ENCODE results near the gene CFAP46.
"Not testable (repeated sequence)": the region's sequence is repeated elsewhere in the genome, so short reads cannot be mapped to it uniquely, and the experiment has no call there.

The CFAP46 gene

DNA sequence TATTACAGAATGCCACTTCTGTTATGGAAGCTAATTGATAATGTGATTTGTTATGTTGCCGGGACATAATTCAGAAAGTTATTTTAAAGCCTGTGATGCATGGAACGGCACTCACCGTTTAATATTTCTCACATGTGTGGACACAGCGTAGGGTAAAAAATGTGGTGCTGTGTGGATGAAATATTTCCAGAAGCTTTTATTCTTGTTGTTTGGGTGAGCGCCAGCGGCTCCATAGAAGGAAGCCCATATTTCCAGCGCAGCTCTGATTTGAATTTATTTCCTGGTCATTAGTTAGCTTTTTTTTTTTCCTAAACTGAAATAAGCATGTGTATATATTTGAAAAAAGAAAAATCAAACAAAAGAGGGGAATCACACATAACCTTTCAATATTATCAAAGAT is 136.3 kb downstream of the CFAP46 start:
- no peak for DNase-seq (ENCODE audit: low spot score)

GRCh38 chr10:132805599-132805998 is 136.8 kb downstream of the CFAP46 start:
- DNase-seq (ENCODE audit: low spot score) = no peak

DNA sequence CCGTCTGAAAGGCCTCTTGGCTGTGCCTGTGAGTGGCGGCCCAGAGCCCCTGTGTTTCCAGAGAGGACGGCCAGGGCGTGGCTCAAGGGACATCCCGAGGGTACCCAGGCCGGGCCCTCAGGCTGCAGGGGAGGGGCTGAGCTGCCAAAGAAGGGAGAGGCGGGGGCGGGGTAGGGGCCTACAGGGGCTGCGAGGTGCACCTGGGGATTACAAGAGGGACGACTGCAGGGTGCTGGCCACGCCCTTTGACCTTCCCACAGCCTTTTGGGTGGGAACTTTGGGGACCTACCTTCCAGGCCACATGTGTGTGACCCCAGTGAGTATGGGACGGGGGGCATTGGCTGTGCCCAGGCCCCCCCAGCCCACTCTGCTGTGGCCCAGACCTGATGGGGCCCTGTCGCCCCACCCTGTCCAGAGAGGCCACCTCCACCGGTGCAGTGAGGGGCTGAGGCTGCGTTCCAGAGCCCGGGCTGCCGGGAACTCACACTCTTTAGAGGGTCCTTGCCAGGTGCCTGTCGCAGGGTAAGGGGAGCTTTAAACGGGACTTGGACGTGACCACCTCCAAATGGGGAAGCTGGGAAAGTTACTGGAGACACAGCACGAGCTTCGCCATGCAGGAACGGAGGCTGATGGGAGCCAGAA is 137.5 kb downstream of the CFAP46 start:
- no peak for DNase-seq (ENCODE audit: low spot score)

GRCh38 chr10:132804287-132804686 is 138.1 kb downstream of the CFAP46 start:
- DNase-seq (ENCODE audit: low spot score) = no peak

- DNase-seq (ENCODE audit: low spot score) = no peak
These were observed 138.8 kb downstream of the CFAP46 start for GRCh38 chr10:132803416-132804210.

- no peak for DNase-seq (ENCODE audit: low spot score)
These were observed 139.6 kb downstream of the CFAP46 start for GRCh38 chr10:132802694-132803320.

DNA sequence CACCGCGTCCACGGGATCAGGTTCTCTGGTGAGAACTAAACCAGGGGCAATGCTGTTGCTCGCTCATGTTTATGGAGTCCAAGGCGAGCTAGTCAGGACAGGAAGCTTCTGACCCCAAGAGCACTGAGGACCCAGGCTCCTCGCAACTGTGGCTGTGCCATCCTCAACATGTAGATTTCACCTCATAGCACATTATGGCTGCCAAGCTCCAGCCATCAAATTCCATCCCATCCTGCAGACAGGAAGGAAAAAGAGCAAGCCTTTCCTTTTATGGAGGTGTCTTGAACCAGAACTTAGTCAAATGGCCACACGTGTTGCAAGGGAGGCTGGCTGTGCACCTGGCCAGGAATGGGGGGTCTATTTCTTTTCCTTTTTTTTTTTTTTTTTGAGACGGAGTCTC is 140.3 kb downstream of the CFAP46 start:
- DNase-seq (ENCODE audit: low spot score) = no peak

- DNase-seq (ENCODE audit: low spot score) = no peak
These were observed 142.5 kb downstream of the CFAP46 start for GRCh38 chr10:132799865-132800264.

- no peak for DNase-seq (ENCODE audit: low spot score)
These were observed 143.5 kb downstream of the CFAP46 start for GRCh38 chr10:132798876-132799275.

DNA sequence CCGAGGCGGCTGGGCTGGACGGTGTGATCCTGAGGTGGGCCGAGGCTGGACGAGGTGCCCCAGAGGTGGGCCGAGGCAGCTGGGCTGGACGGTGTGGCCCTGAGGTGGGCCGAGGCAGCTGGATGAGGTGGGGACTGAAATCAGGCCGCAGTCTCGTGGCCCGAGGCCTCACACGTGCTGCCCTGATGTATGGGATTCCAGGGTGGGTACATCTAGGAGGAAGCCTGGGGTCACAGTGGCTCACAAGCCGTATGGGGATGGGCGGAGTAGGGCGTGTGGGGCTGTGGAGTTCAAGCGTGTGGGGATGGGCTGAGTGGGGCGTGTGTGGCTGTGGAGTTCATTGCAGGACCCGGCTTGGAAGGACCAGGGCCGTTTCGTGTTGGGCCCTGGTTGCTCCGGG is 144.0 kb downstream of the CFAP46 start:
- no peak for DNase-seq (ENCODE audit: low spot score)

GRCh38 chr10:132797986-132798385 is 144.4 kb downstream of the CFAP46 start:
- not testable (repeated sequence) for DNase-seq (ENCODE audit: low spot score)

DNA sequence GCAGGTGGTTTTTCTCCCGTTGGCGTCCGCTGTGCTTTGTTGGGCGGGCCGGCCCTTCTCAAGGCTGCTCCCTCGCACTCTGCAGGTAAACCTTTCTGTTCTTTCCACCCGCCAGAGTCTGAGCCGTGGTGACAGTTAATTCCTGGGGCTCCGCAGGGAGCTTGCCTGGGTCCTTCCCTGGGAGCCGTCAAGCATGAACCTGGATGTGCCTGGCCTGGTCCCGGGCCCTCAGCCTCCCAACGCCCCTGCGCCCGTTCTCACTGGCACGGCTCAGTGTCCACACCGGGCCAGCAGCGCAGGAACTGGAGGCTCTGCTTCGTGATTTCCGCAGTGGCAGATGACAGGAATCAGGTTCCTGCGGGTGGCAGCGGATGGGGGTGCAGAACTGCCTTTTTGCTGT is 145.5 kb downstream of the CFAP46 start:
- no peak for DNase-seq (ENCODE audit: low spot score)

GRCh38 chr10:132793871-132794849 is 148.2 kb downstream of the CFAP46 start:
- no peak for DNase-seq (ENCODE audit: low spot score)

DNA sequence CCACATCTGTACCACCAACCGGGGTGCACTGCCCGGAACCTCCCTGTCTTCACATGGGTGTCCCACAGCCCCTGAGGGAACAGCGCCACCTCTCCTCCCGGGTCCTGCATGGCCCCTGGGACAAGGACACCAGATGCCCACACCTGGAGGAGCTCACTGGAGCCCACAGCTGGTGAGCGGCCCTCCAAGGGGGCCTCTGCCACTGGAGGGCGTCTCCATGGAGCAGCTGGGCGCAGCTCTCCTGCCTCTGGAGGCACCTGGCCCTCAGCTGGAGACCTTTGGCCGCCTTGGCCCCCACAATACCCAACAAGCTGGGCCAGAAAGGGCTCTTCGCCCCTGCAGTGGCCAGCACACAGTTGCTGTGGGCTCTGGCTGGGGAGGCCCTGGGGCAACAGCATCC is 149.2 kb downstream of the CFAP46 start:
- DNase-seq (ENCODE audit: low spot score) = no peak

- DNase-seq (ENCODE audit: low spot score) = no peak
These were observed 149.6 kb downstream of the CFAP46 start for GRCh38 chr10:132792796-132793195.

DNA sequence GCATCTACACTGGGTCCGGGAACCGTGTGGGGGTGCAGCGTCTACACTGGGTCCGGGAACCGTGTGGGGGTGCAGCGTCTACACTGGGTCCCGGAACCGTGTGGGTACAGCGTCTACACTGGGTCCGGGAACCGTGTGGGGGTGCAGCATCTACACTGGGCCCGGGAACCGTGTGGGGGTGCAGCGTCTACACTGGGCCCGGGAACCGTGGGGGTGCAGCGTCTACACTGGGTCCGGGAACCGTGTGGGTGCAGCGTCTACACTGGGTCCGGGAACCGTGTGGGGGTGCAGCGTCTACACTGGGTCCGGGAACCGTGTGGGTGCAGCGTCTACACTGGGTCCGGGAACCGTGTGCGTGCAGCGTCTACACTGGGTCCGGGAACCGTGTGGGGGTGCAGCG is 150.3 kb downstream of the CFAP46 start:
- DNase-seq (ENCODE audit: low spot score) = not testable (repeated sequence)

- no peak for DNase-seq (ENCODE audit: low spot score)
These were observed 151.2 kb downstream of the CFAP46 start for GRCh38 chr10:132790934-132791829.

- no peak for DNase-seq (ENCODE audit: low spot score)
These were observed 151.9 kb downstream of the CFAP46 start for GRCh38 chr10:132790470-132790869.

DNA sequence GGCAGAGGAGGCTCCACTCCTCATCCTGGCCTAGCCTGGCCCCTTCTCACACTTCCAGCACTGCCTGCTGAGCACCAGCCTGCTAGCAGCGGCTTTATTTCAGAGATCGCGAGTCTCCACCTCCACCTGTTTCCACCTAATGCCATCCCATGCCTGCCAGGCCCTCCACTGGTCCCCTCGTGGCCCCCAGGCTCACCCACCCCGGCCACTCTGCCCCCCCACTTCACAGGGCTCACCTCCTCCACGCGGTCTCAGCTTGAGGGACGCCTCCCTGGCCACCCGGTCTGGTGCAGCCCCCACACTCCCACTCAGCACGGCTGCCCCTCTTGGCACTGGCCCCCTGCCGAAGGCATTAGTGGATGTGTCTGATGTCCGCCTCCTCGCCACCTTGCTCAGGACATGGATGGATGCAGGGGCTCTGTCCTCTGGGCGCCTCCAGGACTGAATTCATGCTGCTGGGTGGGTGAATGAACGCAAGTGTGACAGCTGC is 152.7 kb downstream of the CFAP46 start:
- no peak for DNase-seq (ENCODE audit: low spot score)

DNA sequence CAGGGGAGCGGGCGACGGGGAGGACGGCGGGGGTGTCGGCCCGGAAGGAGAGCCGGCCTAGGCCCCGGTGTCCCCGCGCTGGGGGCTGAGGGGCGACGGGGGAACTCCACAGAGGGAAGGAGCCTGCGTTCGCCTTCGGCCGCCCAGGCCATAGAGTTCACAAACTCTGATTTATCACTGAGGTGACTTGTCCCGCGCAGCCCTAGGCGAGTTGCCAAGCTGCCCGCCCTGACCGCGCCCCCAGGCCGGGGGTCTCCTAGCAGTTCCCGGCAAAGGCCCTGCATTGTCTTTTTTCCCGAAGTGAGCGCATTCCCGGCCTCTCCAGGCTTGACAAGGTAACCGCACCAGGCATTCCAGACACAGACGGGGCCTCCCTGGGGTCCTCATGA is 153.5 kb downstream of the CFAP46 start:
- DNase-seq (ENCODE audit: low spot score) = no peak

Data from Ammon's horn (tissue), 1 donor.